Adipose tissue (tissue), 3 donors: Measurements from ENCODE around the gene CCL1. TPM values are rescaled to one million over a fixed set of nuclear protein-coding genes. Genes with fewer than 3 reads are reported as not detected.
"Not testable (repeated sequence)": the region's sequence is repeated elsewhere in the genome, so short reads cannot be mapped to it uniquely, and the experiment has no call there.

ENCODE experiments used
- H3K27ac ChIP-seq: one replicate; pipeline ENCODE4 v1.5.1; 2013; ENCODE audit warnings: low read depth, low read length
- WGBS, 3 donors: extraction: QIAGEN DNeasy Blood & Tissue Kit; methylation state at CpG; one replicate each; pipeline ENCODE4 v1.1.7; 2013; 5-methylcytosine and 5-hydroxymethylcytosine counted together
- polyA plus RNA-seq, 3 donors: library from polyadenylated mRNA; stranded (reverse); fragments of 200-250 nt; gene quantifications; one replicate each; pipeline ENCODE4 v1.2.3, GENCODE V29; 2013
- donor health status: healthy with polysubstance abuse.
- donor health status: Bipolar disorder and iron deficiency.
- donor health status: healthy.

The CCL1 gene
- polyA plus RNA-seq, 3 donors: not detected

DNA sequence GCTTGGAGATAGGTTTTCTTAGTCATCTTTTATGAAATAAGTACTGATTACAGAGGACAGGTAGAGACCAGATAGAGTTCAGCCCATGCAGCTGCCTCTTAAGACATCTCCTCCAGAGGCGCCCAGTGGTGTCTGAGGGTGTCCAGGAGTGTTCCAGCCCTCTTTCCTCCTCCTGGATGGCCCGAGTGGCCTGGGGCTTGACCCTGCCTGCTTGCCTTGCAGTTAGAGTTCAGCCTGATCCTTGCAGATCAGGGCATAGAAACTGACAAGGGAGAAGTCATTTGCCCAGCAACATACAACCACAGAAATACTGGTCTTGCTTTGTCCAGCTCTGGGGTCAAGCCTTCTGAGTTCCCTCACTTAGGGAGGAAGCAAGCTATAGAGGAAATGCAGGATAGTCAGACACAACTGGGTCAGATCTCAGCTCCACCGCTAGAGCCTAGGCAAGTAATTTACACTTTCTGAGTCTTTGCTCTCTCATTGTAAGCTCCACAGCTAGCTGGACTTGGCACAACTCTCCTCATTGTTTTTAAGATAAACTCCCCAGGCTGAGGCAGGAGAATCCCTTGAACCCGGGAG lies 3.6 kb upstream of the CCL1 start:
- WGBS, 3 donors: 49 to 63% (median 59%) methylated on average over 4 of the region's 4 CpGs
- no peak overlapping the region for H3K27ac ChIP-seq

DNA sequence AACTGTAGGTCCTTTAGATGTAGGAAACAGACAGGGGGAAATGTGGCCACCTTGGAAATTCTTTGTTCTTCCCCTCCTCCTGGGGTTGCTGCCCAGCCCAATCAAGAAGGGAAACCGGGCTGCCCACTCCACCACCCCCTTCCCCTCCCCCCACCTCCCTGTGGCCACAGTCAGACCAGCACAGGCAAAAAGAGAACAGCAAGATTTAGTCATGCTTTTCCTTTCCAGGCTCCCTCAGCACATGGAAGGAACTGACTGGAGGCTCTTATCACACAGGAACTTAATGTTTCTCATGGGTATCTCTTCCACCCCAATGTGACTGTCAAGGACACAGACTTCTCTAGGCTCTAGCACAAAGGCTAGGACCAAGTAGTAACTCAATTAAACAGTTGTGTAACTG lies 3.0 kb upstream of the CCL1 start:
- H3K27ac ChIP-seq: no peak overlapping the region
- 4 to 18% (median 17%) methylated on average over 1 of the region's 1 CpG for WGBS, 3 donors

DNA sequence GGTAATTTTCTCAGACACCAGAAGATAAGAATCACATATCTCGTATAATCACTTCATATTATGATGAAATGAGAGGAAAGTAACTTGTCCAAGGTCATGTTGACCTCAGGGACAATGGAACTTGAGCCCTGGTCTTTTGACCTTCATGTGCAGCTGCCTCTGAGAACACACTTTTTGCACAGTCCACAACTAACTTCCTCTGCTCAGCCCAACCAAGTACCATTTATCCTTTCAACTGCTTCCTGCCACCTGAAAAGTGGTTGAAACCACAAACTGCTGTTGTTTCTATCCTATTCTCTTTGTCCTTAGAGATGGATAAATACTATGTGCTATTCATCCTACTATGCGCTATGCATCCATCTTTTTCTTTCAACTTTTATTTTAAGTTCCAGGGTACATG lies 2.3 kb upstream of the CCL1 start:
- WGBS, 3 donors: 41 to 51% (median 42%) methylated on average over 2 of the region's 2 CpGs
- H3K27ac ChIP-seq: no peak overlapping the region

DNA sequence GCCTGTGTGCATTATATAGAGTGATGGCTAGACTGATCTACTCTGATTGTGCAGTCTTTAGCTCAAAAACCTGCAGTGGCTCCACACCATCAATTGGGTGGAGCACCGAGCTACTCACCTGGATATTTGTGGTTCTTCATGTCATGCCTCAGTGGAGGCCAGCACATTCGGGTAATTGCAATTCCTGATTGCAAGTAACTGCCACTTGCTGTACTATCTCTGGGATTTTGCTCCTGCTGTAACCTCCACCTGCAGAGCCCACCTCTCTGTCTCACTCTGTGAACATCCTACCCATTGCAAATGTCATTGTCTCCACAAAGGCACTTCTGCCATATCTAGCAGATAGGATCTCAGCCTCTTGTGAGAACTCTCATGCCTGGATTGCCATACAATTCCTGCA lies 1.7 kb upstream of the CCL1 start:
- WGBS, 3 donors: 65 to 73% (median 70%) methylated on average over 2 of the region's 2 CpGs
- no peak overlapping the region for H3K27ac ChIP-seq

DNA sequence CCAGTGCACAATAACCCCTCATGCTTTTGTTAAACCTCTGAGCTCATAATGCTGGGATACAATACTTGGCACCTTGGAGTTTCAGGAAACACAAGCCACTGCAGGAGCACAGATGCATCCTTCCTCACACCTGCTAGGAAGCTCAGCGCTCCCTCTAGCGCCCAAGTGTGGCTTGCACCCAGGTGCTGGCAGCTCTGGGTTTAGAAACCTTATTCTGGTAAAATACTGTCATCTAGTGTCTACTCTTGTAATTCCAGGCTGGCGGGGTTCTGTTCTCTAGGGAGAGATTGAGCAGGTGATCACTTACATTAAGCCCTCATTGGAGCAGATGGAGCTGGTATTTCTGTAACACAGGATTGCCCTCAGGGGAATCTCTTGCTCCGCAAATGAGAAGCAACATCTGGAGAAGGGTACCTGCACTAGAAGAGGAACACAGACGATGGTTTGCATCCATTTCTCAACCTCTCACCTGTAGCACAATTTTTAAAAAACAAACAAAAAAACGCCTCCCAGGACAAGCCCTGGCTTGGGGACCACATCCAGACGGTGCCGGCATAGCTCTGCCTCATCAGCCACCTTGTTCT lies 1.5 kb downstream of the CCL1 start:
- WGBS, 3 donors: 19 to 29% (median 25%) methylated on average over 8 of the region's 8 CpGs
- no peak overlapping the region for H3K27ac ChIP-seq

DNA sequence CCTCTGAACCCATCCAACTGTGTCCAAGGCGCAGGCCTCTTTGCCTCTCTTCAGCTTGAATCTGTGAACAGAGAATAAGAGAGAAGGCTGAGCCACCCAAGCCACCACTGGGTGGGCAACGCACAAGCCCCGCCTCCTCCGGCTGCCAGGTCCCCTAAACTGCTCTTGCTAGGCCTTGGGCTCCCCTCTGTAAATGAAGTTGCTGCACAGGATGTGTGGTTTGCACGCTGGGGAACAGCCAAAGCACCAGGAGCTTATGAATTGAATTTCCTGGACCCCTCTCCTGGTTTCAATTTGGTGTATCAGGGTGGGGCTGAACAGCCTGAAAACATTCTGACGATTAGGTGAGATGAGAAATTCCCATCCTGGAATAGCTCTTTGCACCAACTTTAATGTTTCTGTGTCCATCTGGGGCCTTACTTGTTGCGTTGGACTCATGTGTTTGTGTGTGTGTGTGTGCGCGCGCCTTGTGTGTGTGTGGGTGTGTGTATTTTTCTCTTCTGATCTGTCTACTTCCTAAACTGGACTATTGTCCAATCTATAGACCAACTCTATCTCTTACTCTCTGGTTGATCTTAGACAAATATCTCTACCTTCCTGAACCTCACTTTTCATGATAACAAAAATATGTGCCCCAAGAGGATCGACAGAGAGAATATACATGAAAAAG lies 2.3 kb downstream of the CCL1 start:
- 64 to 73% (median 71%) methylated on average over 11 of the region's 11 CpGs for WGBS, 3 donors
- no peak overlapping the region for H3K27ac ChIP-seq

DNA sequence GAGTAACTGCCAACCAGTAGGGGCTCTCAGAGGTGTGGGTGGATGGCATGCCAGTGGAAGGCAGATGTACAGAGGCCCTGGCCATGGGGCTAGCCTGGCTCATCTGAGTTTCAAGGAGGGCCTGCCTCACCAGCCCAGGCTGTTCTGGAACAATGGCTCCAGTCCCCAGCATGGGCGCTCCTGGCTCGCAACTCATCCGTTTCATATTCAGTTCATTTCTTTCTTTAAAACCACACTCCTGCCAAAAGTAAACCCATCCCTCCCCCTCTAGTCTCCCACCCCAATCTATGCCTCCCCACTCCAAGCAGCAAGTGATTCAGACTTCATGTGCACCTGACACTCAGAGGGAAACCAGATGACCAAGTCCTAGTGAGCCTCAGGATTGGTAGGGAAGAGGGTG lies 4.4 kb downstream of the CCL1 start:
- no peak overlapping the region for H3K27ac ChIP-seq
- 95 to 98% (median 96%) methylated on average over 3 of the region's 3 CpGs for WGBS, 3 donors

DNA sequence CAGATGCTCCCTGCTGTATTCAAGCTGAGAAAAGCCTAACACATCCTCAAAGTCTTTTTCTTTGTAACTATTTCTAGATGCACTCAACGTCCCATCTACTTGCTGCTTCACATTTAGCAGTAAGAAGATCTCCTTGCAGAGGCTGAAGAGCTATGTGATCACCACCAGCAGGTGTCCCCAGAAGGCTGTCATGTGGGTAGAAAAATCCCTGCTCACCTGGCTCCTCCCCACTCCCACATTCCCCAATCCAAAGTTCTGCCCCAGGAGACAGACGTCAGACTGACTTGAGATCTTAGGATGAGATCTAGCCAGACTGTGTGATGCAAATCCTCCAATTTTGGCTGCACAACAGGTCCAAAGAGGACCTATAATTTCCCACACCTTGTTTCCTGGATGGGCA lies 5.6 kb downstream of the CCL1 start:
- H3K27ac ChIP-seq: no peak overlapping the region
- WGBS, 3 donors: 54 to 91% (median 87%) methylated on average over 2 of the region's 2 CpGs

DNA sequence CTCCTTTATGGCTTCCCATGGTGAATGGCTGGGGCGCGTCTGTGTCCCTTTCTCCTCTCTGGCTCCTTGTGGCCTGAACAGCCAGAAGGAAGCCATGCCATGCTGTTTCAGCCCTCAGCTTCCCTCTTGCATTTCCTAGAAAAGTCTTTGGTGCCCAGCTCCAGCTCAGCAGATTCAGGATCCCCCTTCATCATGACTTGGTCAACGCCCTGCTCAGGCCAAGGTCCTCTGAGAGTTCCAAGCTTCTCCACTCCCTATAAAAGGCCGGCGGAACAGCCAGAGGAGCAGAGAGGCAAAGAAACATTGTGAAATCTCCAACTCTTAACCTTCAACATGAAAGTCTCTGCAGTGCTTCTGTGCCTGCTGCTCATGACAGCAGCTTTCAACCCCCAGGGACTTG lies 6.8 kb downstream of the CCL1 start, which contains the start of gene CCL13:
Gene CCL13, plus strand, starts transcription at position 287 of the 400 bp plus-strand sequence. Its CDS starts 47 bp downstream, at position 334.
- 71 to 87% (median 85%) methylated on average over 5 of the region's 5 CpGs for WGBS, 3 donors
- no peak within 1 kb of the TSS for H3K27ac ChIP-seq

DNA sequence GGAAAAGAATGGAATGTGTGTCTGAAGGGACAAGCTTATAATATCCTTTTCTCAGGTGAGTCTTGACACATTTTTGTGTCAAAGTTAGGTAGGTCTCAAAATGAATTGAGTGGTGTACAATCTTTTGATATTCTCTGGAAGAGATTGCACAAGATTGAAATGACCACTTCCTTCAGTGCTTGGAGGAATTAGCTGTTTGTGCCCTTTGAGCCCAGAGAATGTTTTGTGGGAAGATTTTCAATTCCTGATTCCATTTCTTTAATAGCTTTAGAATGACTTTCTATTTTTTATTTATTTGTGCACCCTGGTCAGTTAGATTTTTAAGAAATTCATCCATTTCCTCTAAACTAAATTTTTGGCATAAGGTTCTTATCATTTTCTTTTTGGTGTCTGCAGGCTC lies 8.4 kb downstream of the CCL1 start:
- no peak overlapping the region for H3K27ac ChIP-seq

DNA sequence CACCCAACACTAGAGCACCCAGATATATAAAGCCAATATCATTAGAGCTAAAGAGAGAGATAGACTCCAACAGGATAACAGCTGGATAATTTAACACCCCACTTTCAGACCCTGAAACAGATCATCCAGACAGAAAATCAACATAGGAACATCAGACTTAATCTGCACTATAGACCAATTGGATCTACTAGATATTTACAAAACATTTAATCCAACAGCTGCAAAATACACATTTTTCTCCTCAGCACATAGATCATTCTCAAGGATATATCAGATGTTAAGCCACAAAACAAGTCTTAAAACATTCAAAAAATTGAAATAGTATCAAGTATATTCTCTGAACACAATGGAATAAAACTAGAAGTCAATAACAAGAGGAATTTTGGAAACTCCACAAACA lies 10.8 kb downstream of the CCL1 start:
- no peak overlapping the region for H3K27ac ChIP-seq

DNA sequence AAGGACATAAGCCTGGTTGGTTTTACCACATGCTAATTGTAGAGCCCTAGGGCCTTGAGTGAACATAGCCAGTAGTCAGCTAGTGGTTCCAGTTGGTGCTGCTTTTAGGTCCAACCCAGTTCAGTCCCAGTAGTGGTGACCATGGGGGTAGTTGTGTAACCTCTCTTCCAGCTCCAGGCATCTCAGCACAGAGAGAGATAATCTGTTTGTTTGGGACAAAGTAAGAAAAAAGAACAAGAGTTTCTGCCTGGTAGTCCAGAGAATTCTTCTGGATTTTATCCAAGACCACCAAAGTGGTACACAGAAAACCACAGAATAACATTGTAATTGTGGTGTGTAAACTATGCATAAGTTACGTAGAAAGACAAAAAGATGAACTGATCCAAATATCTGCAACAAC lies 11.9 kb downstream of the CCL1 start:
- WGBS, 3 donors: 81 to 95% (median 86%) methylated on average over 1 of the region's 1 CpG
- H3K27ac ChIP-seq: no peak overlapping the region

DNA sequence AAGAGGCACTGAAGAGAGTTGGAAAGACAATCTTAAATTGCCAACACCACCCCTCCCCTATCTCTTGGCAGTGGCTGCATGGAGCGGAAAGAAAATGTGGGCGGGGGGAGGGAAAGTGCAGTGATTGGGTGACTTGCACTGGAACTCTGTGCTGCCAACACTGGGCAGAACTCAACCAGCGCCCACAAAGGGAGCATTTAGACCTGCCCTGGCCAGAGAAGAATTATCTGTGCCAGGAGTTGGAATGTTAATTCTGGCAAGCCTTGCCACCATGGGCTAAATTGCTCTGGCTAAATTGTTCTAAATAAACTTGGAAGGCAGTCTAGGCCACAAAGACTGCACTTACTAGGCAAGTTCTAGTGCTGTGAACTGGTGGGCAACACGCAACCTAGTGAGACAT lies 13.3 kb downstream of the CCL1 start:
- 61 to 90% (median 85%) methylated on average over 4 of the region's 4 CpGs for WGBS, 3 donors
- H3K27ac ChIP-seq: no peak overlapping the region

DNA sequence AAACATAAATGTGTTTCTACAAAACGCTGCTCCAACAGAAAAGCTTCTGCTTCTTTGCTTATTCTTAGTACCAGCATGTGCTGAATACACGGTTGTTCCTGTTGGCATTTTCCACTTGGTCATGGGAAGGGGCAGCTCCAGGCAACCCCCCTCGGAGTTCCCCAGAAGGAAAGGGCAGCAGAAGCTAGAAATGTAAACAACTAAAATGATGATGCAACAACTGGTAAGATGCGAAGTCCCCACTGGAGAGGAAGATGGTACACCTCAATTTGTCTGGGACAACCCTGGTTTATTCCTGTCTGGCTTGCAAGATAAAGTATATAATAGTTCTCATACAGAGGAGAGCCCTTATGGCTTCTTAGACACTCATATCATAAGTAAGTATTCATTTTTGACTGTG lies 16.0 kb downstream of the CCL1 start:
- WGBS, 3 donors: 57 to 63% (median 61%) methylated on average over 4 of the region's 4 CpGs
- H3K27ac ChIP-seq: no peak overlapping the region

DNA sequence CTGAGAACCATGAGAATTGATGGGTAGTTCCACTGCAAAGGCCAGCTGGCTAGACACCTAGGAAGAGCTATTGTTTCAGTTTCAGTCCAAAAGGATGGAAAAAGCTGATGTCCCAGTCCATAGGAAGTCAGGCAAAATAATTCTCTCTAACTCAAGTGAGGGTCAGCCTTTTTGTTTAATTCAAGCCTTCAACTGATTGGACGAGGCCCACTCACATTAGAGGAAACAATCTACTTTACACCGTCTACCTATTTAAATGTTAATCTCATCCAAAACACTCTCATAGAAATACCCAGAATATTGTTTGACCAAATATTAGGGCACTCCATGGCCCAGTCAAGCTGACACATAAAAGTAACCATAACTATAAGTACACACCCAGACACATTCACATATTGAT lies 21.1 kb downstream of the CCL1 start:
- no peak overlapping the region for H3K27ac ChIP-seq
- WGBS, 3 donors: 61 to 96% (median 96%) methylated on average over 2 of the region's 2 CpGs

DNA sequence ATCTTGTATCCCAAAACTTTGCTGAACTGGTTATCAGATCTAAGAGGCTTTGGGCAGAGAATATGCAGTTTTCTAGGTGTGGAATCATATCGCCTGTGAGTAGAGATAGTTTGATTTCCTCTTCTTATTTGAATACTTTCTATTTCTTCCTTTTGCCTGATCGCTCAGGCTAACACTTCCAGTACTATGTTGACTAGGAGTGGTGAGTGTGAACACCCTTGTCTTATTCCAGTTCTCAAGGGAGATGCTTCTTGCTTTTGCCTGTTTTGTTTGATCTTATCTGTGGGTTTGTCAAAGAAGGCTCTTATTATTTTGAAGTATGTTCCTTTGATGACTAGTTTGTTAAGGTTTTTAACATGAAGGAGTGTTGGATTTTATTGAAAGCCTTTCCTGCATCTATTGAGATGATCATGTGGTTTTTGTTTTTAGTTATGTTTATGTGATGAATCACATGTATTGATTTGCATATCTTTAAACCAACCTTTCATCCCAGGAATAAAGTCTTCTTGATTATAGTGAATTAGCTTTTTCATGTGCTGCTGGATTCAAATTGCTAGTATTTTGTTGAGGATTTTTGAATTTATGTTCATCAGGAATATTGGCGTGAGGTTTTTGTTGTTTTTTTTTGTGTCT lies 23.8 kb downstream of the CCL1 start:
- H3K27ac ChIP-seq: no peak overlapping the region
- 86 to 92% (median 88%) methylated on average over 3 of the region's 3 CpGs for WGBS, 3 donors

DNA sequence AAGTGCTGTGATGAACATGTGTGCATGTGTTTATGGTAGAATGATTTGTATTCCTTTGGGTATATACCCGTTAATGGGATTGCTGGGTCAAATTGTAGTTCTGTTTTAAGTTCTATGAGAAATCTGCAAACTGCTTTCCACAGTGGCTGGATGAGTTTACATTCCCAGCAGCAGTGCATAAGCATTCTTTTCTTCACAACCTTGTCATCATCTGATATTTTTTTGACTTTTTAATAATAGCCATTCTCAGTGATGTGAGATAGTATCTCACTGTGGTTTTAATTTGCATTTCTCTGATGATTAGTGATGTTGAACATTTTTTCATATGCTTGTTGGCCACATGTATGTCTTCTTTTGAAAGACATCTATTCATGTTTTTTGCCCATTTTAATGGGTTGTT lies 25.3 kb downstream of the CCL1 start:
- WGBS, 3 donors: 60 to 77% (median 72%) methylated on average over 1 of the region's 1 CpG
- H3K27ac ChIP-seq: no peak overlapping the region

DNA sequence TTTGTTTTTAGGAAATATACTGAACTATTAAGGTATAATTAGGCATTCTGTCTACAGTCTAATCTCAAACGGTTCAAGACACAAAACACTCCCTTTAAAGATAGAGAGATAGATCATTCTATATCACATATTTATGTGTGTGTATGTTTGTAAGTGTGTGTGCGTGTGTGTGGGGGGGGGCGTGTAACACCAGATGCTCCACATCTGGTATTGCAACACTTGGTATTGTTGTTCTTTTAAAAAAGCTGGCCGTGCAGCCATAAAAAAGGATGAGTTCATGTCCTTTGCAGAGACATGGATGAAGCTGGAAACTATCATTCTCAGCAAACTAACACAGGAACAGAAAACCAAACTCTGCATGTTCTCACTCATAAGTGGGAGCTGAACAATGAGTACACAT lies 35.5 kb downstream of the CCL1 start:
- H3K27ac ChIP-seq: not testable (repeated sequence)
- 54 to 57% (median 55%) methylated on average over 4 of the region's 4 CpGs for WGBS, 3 donors

DNA sequence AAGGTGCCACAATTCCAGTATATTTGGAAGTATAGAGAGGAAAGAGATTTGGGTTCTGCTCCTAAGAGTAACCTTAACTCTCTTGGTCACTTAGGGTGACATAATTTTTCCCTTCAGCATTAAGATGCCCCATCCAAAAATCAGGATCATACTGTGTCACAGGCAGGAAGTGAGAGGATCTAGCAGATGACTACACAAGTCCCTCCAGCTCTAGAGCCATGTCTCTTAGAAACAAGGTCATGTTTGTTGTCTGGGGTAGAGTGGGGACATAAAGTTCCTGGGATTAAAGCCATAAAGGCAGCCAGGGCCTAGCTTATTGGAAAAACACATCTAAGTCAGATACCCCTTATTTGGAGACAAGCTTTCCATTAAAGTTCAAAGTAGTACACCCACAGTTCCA lies 41.1 kb downstream of the CCL1 start:
- H3K27ac ChIP-seq: no peak overlapping the region

DNA sequence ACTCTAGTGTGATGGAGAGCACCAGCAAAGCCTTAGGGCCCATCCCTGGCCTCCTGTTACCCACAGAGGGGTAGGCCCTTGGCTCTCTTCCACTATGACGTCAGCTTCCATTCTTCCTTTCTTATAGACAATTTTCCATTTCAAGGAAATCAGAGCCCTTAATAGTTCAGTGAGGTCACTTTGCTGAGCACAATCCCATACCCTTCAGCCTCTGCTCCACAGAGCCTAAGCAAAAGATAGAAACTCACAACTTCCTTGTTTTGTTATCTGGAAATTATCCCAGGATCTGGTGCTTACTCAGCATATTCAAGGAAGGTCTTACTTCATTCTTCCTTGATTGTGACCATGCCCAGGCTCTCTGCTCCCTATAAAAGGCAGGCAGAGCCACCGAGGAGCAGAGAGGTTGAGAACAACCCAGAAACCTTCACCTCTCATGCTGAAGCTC lies 44.0 kb downstream of the CCL1 start, which contains the start of gene CCL8:
Gene CCL8, plus strand, starts transcription at position 397 of the 445 bp plus-strand sequence. CDS start 67 bp downstream, outside the sequence.
- WGBS, 3 donors: 19 to 37% (median 25%) methylated on average over 2 of the region's 2 CpGs
- H3K27ac ChIP-seq: no peak within 1 kb of the TSS
